PC-9 (cell line): Measurements from ENCODE around the gene PLAGL1. TPM values are rescaled to one million over a fixed set of nuclear protein-coding genes. Genes with fewer than 3 reads are reported as not detected.

Experiments used
- BruUV-seq: library from RNA; stranded (reverse); fragments of 400-500 nt; replicated peaks from 2 replicates; lab custom pipeline; 2021; lab: Mats Ljungman, UMichigan
- CTCF ChIA-PET: fragments of 300-600 bp; sonication (Branson Sonifier 250); formaldehyde crosslinking; loops from one replicate; lab custom pipeline; 2022; ENCODE audit warnings: antibody characterized with exemption; lab: Charles Lee
- POLR2A ChIA-PET: fragments of 300-600 bp; sonication (Branson Sonifier 250); formaldehyde crosslinking; loops from one replicate; lab custom pipeline; 2022; ENCODE audit warnings: antibody characterized with exemption; ENCODE audit not compliant: unreplicated experiment; lab: Charles Lee
- DNase-seq, 2 experiments: peaks; one replicate each; pipeline versions ENCODE4 v3.0.0 to v3.0.0-alpha.2; 2015 to 2022; ENCODE audit warnings: mixed read lengths in 1 of 2
- H2AFZ ChIP-seq: fragments of 200-600 bp; sonication (generic); 2 replicates; pipeline ENCODE4 v1.8.1; 2017; ENCODE audit warnings: antibody characterized with exemption
- H3F3A ChIP-seq: fragments of 200-600 bp; sonication (generic); 2 replicates; pipeline ENCODE4 v1.8.1; 2017; ENCODE audit warnings: antibody characterized with exemption, mild to moderate bottlenecking, low read depth; ENCODE audit not compliant: insufficient read depth
- H3K27ac ChIP-seq: fragments of 200-600 bp; sonication (generic); 2 replicates; pipeline ENCODE4 v1.6.1; 2016; ENCODE audit warnings: mixed run types
- H3K27me3 ChIP-seq: fragments of 200-600 bp; sonication (generic); 2 replicates; pipeline ENCODE4 v1.6.1; 2016; ENCODE audit warnings: low read depth, mixed run types; ENCODE audit not compliant: insufficient read depth
- H3K36me3 ChIP-seq: fragments of 200-600 bp; sonication (generic); 2 replicates; pipeline ENCODE4 v1.6.1; 2016; ENCODE audit warnings: low read depth, mixed run types
- H3K4me1 ChIP-seq: fragments of 200-600 bp; sonication (generic); replicated peaks from 2 replicates; pipeline ENCODE4 v1.6.1; 2016; ENCODE audit warnings: mixed run types; ENCODE audit not compliant: insufficient read depth
- H3K4me2 ChIP-seq: fragments of 200-600 bp; sonication (generic); 2 replicates; pipeline ENCODE4 v1.6.1; 2017; ENCODE audit warnings: mixed run types
- H3K4me3 ChIP-seq: fragments of 200-600 bp; sonication (generic); 2 replicates; pipeline ENCODE4 v1.6.1; 2016; ENCODE audit warnings: mixed run types
- H3K79me2 ChIP-seq: fragments of 200-600 bp; sonication (generic); 2 replicates; pipeline ENCODE4 v1.6.1; 2017; ENCODE audit warnings: low read depth, mixed run types
- H3K9me2 ChIP-seq: fragments of 200-600 bp; sonication (generic); 2 replicates; pipeline ENCODE4 v1.8.1; 2017; ENCODE audit warnings: mild to moderate bottlenecking; ENCODE audit not compliant: insufficient read depth
- H3K9me3 ChIP-seq: fragments of 200-600 bp; sonication (generic); 2 replicates; pipeline ENCODE4 v1.8.1; 2016; ENCODE audit warnings: low read depth; ENCODE audit not compliant: insufficient read depth
- H4K20me1 ChIP-seq: fragments of 200-600 bp; sonication (generic); 2 replicates; pipeline ENCODE4 v1.8.1; 2017; ENCODE audit not compliant: insufficient read depth
- EZH2 ChIP-seq: fragments of 200-600 bp; sonication (generic); IDR thresholded peaks from 2 replicates; pipeline ENCODE4 v1.8.0; 2017; ENCODE audit warnings: antibody characterized with exemption, low read depth
- intact Hi-C: fragments of 100-400 bp; cut with micrococcal nuclease; formaldehyde crosslinking; loops from one replicate; pipeline ENCODE4 v1.10.0; 2022; ENCODE audit not compliant: unreplicated experiment
- total RNA-seq: library from RNA; stranded (reverse); gene quantifications from 2 replicates; pipeline ENCODE4 v1.2.3, GENCODE V29; 2021
- TF ChIP-seq, protein P1 (sequence below): fragments of 200-600 bp; sonication (generic); conservative IDR thresholded peaks from 2 replicates; pipeline ENCODE4 v1.6.1; 2017; ENCODE audit warnings: mixed run types, antibody characterized with exemption, mild to moderate bottlenecking, moderate library complexity

The PLAGL1 gene
- total RNA-seq, 1 experiment from 2014 or later: 8.3 TPM

DNA sequence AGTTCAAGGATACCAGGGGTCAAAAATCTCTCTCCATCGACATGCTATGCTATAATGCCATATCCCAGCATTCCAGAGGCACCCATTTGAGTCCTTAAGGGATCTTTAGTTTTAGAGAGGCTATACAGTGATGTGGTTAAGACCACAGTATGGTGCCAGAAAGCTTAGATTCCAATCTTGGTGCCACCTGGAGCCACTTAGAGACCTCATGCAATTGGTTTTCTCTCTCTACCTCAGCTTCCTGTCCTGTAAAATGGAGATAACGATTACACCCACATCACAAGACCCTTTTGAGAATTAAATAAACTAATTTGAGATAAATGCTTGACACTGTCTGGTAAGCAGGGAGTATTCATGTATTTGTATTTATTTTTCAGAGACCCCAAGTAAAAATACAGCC lies 39.0 kb downstream of the PLAGL1 start:
- intact Hi-C loops: no loop called here
- no peak overlapping the region for H3K27ac ChIP-seq
- no peak overlapping the region for H3K4me2 ChIP-seq
- no peaks in the 10 kb centered on the region for H3K79me2 ChIP-seq
- H4K20me1 ChIP-seq: no peaks in the 10 kb centered on the region
- TF ChIP-seq EZH2: no peak
- TF ChIP-seq, protein P1, sequence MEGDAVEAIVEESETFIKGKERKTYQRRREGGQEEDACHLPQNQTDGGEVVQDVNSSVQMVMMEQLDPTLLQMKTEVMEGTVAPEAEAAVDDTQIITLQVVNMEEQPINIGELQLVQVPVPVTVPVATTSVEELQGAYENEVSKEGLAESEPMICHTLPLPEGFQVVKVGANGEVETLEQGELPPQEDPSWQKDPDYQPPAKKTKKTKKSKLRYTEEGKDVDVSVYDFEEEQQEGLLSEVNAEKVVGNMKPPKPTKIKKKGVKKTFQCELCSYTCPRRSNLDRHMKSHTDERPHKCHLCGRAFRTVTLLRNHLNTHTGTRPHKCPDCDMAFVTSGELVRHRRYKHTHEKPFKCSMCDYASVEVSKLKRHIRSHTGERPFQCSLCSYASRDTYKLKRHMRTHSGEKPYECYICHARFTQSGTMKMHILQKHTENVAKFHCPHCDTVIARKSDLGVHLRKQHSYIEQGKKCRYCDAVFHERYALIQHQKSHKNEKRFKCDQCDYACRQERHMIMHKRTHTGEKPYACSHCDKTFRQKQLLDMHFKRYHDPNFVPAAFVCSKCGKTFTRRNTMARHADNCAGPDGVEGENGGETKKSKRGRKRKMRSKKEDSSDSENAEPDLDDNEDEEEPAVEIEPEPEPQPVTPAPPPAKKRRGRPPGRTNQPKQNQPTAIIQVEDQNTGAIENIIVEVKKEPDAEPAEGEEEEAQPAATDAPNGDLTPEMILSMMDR: no peak
- H3K27me3 ChIP-seq: no peaks in the 10 kb centered on the region
- no peaks in the 10 kb centered on the region for H3K4me1 ChIP-seq
- H3K9me3 ChIP-seq: no peaks in the 10 kb centered on the region
- ChIA-PET CTCF (no interaction called here), POLR2A (no interaction called here)
- no peaks in the 10 kb centered on the region for H3K9me2 ChIP-seq
- BruUV-seq: no TSS peak
- no peak overlapping the region for H3K4me3 ChIP-seq
- no peaks in the 10 kb centered on the region for H3F3A ChIP-seq
- no peak overlapping the region for H2AFZ ChIP-seq
- no peaks in the 10 kb centered on the region for H3K36me3 ChIP-seq
- no peak for DNase-seq

DNA sequence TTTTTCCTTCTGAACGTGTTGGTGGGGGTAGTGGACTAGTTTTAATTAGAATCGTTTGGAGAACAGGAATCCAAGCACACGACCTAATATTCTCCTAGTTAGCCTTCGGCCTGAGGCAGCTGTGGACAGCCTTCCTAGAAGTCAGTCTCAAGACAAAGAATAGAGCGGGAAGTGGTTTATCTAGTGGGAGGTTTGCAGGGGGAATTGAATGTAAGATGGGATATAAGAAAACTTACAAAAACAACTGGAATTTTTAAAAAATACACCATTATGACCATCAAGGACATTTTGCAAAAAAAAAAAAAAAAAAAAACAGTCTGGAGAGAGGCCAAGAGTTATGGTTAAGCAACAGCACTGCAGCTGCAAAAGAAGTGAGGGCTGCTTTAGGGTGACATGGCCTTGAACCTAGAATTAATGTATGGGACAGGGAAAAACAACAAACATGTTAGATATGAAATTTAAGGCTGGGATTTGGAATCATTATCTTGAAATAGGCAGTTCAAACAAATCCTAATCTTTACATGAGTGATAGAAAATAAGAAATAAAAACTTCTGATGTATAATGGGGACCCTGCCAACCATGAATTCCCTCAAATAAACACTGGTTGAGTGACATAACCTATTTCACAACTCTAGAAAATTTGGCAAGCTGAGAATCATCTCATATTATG lies 40.2 kb downstream of the PLAGL1 start:
- intact Hi-C loops: no loop called here

GRCh38 chr6:143966312-143966711 lies 41.7 kb downstream of the PLAGL1 start:
- Histone ChIP-seq H3F3A (peaks cover 6% of the 10 kb centered on the region; the same call in 1 of the 2 replicates), H3K9me2 (no peaks in the 10 kb centered on the region), H3K27me3 (no peaks in the 10 kb centered on the region), H3K9me3 (no peaks in the 10 kb centered on the region), H4K20me1 (no peaks in the 10 kb centered on the region), H3K4me1 (peaks cover 18% of the 10 kb centered on the region), H3K36me3 (no peaks in the 10 kb centered on the region), H2AFZ (no peak overlapping the region), H3K4me2 (no peak overlapping the region), H3K27ac (no peak overlapping the region), H3K79me2 (no peaks in the 10 kb centered on the region), H3K4me3 (no peak overlapping the region)
- TF ChIP-seq, protein P1: no peak
- TF ChIP-seq EZH2: no peak
- ChIA-PET CTCF (no interaction called here), POLR2A (no interaction called here)
- no TSS peak for BruUV-seq
- intact Hi-C loops: no loop called here
- no peak for DNase-seq

More for the DNA sequence above, 40.2 kb downstream of the PLAGL1 start:
- no peaks in the 10 kb centered on the region for H3K36me3 ChIP-seq
- H3F3A ChIP-seq: no peaks in the 10 kb centered on the region
- no peak overlapping the region for H3K4me2 ChIP-seq
- no peak overlapping the region for H2AFZ ChIP-seq
- no peaks in the 10 kb centered on the region for H3K27me3 ChIP-seq
- H3K9me2 ChIP-seq: no peaks in the 10 kb centered on the region
- no peak for DNase-seq
- H3K4me1 ChIP-seq: peaks cover 8% of the 10 kb centered on the region
- TF ChIP-seq EZH2: no peak
- TF ChIP-seq, protein P1: no peak
- no TSS peak for BruUV-seq
- H3K9me3 ChIP-seq: no peaks in the 10 kb centered on the region
- ChIA-PET POLR2A (no interaction called here), CTCF (no interaction called here)
- no peak overlapping the region for H3K27ac ChIP-seq
- H3K4me3 ChIP-seq: no peak overlapping the region
- no peaks in the 10 kb centered on the region for H3K79me2 ChIP-seq
- H4K20me1 ChIP-seq: no peaks in the 10 kb centered on the region
